Measurements from ENCODE around the gene CD160.

DNA sequence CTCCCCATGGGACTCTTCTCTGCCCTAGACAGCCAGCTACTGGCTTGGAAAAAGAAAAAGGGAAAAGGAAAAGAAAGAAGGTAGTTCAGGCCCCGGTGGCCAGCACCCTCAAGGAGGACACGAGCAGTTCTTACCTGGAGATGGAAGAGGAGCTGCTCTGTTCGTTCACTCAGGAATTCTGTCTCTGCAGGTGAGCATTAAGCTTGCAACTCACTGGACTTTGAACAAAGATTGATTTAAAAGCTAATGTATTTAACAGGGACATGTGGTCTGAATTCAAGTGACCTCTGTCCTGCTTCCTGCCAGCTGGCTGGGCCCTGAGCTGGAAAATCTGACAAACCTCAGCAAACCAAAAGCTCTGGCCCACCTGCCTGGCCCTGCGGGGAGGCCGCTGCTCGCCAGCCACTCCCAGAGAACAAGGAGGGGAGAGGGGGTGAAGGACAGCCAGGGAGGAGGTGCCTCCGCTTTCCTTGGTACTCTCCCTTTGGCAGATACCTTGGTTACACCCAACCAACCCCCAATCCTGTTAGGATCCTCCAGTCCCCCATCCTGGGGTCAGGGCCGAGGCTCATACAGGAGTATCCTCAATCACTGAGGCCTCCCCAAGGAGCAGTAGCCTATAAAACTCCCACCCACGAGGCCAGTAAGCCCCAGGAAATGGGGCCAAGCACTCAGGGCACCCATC lies 12.0 kb upstream of the CD160 start, which contains the start of gene PDZK1:
- no peak for TF ChIP-seq POLR2A (IDR thresholded peaks at IDR 0.05; ENCODE audit: low read depth, low read length)
- no peak for TF ChIP-seq CHD1 (IDR thresholded peaks at IDR 0.05; ENCODE audit: low read depth, low read length)
- TF ChIP-seq, protein P1, sequence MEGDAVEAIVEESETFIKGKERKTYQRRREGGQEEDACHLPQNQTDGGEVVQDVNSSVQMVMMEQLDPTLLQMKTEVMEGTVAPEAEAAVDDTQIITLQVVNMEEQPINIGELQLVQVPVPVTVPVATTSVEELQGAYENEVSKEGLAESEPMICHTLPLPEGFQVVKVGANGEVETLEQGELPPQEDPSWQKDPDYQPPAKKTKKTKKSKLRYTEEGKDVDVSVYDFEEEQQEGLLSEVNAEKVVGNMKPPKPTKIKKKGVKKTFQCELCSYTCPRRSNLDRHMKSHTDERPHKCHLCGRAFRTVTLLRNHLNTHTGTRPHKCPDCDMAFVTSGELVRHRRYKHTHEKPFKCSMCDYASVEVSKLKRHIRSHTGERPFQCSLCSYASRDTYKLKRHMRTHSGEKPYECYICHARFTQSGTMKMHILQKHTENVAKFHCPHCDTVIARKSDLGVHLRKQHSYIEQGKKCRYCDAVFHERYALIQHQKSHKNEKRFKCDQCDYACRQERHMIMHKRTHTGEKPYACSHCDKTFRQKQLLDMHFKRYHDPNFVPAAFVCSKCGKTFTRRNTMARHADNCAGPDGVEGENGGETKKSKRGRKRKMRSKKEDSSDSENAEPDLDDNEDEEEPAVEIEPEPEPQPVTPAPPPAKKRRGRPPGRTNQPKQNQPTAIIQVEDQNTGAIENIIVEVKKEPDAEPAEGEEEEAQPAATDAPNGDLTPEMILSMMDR (conservative IDR thresholded peaks at IDR 0.05; ENCODE audit: low read depth, low read length), result no peak
- TF ChIP-seq RAD21 (IDR thresholded peaks at IDR 0.05; ENCODE audit: low read length), result no peak
- no peak for TF ChIP-seq RCOR1 (IDR thresholded peaks at IDR 0.05; ENCODE audit: insufficient replicate concordance, low read length)
- TF ChIP-seq BHLHE40 (IDR thresholded peaks at IDR 0.05; ENCODE audit: low read depth, low read length), result no peak
